PC-3 (cell line): ENCODE results near the gene OR3A2. TPM values are rescaled to one million over a fixed set of nuclear protein-coding genes. Genes with fewer than 3 reads are reported as not detected.
"Not testable (repeated sequence)": the region's sequence is repeated elsewhere in the genome, so short reads cannot be mapped to it uniquely, and the experiment has no call there.

Source experiments
- ATAC-seq: fragments of 200-7000 bp; cut with Tn5 transposase; 2 replicates; pipeline ENCODE4 v1.9.1; 2020; ENCODE audit warnings: mild to moderate bottlenecking, moderate library complexity
- BruUV-seq: library from RNA; stranded (reverse); fragments of 400-500 nt; replicated peaks from 2 replicates; lab custom pipeline; 2021; lab: Mats Ljungman, UMichigan
- CTCF ChIA-PET: fragments of 300-600 bp; sonication (Branson Sonifier 250); formaldehyde crosslinking; loops from one replicate; lab custom pipeline; 2022; ENCODE audit warnings: antibody characterized with exemption; lab: Charles Lee
- POLR2A ChIA-PET: fragments of 300-600 bp; sonication (Branson Sonifier 250); formaldehyde crosslinking; loops from one replicate; lab custom pipeline; 2022; ENCODE audit warnings: antibody characterized with exemption; ENCODE audit not compliant: unreplicated experiment; lab: Charles Lee
- DNase-seq: peaks from one replicate; pipeline ENCODE4 v3.0.0-alpha.2; 2015
- H2AFZ ChIP-seq: fragments of 300-600 bp; sonication (generic); 2 replicates; pipeline ENCODE4 v1.6.0; 2016; ENCODE audit warnings: antibody characterized with exemption, low read length
- H3F3A ChIP-seq: fragments of 300-600 bp; sonication (generic); one replicate; pipeline ENCODE4 v1.6.0; 2017; ENCODE audit warnings: antibody characterized with exemption, low read length, control low read depth, mild to moderate bottlenecking; ENCODE audit not compliant: unreplicated experiment
- H3K27ac ChIP-seq: fragments of 300-600 bp; sonication (generic); 2 replicates; pipeline ENCODE4 v1.5.1; 2016; ENCODE audit warnings: mild to moderate bottlenecking, low read length
- H3K27me3 ChIP-seq: fragments of 300-600 bp; sonication (generic); 2 replicates; pipeline ENCODE4 v1.6.1; 2016; ENCODE audit warnings: low read length, mixed read lengths
- H3K36me3 ChIP-seq: fragments of 300-600 bp; sonication (generic); 2 replicates; pipeline ENCODE4 v1.6.1; 2016; ENCODE audit warnings: low read depth, mixed run types, low read length, mixed read lengths
- H3K4me1 ChIP-seq: fragments of 300-600 bp; sonication (generic); 2 replicates; pipeline ENCODE4 v1.5.1; 2016; ENCODE audit warnings: low read length; ENCODE audit not compliant: insufficient read depth
- H3K4me2 ChIP-seq: fragments of 300-600 bp; sonication (generic); 2 replicates; pipeline ENCODE4 v1.6.0; 2016; ENCODE audit warnings: low read length
- H3K4me3 ChIP-seq: fragments of 300-600 bp; sonication (generic); 2 replicates; pipeline ENCODE4 v1.5.1; 2016; ENCODE audit warnings: mild to moderate bottlenecking, low read length, mixed read lengths
- H3K79me2 ChIP-seq: fragments of 300-600 bp; sonication (generic); 2 replicates; pipeline ENCODE4 v1.6.1; 2017; ENCODE audit warnings: low read length, mixed read lengths
- H3K9ac ChIP-seq: fragments of 300-600 bp; sonication (generic); 2 replicates; pipeline ENCODE4 v1.6.0; 2016; ENCODE audit warnings: mild to moderate bottlenecking, low read length
- H3K9me2 ChIP-seq: fragments of 300-600 bp; sonication (generic); replicated peaks from 2 replicates; pipeline ENCODE4 v1.6.1; 2016; ENCODE audit warnings: mixed run types, low read length, mixed read lengths
- H3K9me3 ChIP-seq: fragments of 300-600 bp; sonication (generic); 2 replicates; pipeline ENCODE4 v1.6.1; 2016; ENCODE audit warnings: low read length, mixed read lengths
- H4K20me1 ChIP-seq: fragments of 300-600 bp; sonication (generic); 2 replicates; pipeline ENCODE4 v1.6.1; 2016; ENCODE audit warnings: low read length, mixed read lengths
- CTCF ChIP-seq: fragments of 300-600 bp; sonication (generic); conservative IDR thresholded peaks from 2 replicates; pipeline ENCODE4 v1.5.1; 2017; ENCODE audit warnings: antibody characterized with exemption, low read depth, mild to moderate bottlenecking, low read length
- EZH2 ChIP-seq: fragments of 300-600 bp; sonication (generic); IDR thresholded peaks from one replicate; pipeline ENCODE4 v1.6.1; 2017; ENCODE audit warnings: antibody characterized with exemption, mild to moderate bottlenecking, low read length; ENCODE audit not compliant: unreplicated experiment
- EZH2phosphoT487 ChIP-seq: fragments of 300-600 bp; sonication (generic); IDR thresholded peaks from 2 replicates; pipeline ENCODE4 v1.6.1; 2018; ENCODE audit warnings: mild to moderate bottlenecking, antibody characterized with exemption, low read length, borderline replicate concordance
- intact Hi-C: fragments of 100-400 bp; cut with micrococcal nuclease; formaldehyde crosslinking; loops from 2 replicates; pipeline ENCODE4 v1.9.0; 2023
- total RNA-seq: library from RNA; depleted of rRNA; stranded (reverse); fragments of >200 nt; gene quantifications from 2 replicates; pipeline ENCODE4 v1.2.3, GENCODE V29; 2014

OR3A2 gene
- total RNA-seq, 1 experiment from 2014 or later: not detected

DNA sequence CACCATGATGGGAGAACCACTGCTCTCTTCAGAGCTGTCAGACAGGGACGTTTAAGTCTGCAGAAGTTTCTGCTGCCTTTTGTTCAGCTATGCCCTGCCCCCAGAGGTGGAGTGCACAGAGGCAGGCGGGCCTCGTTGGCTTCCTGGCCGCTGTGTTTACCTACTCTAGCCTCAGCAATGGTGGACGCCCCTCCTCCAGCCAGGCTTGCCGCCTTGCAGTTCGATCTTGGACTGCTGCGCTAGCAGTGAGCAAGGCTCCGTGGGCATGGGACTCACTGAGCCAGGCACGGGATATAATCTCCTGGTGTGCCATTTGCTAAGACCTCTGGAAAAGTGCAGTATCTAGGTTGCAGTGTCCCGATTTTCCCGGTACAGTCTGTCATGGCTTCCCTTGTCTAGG is 43.3 kb downstream of the OR3A2 start:
- H3K79me2 ChIP-seq, CTCF ChIA-PET, H3K9ac ChIP-seq, H3K27ac ChIP-seq, H3K36me3 ChIP-seq, H4K20me1 ChIP-seq, H3F3A ChIP-seq, H3K4me2 ChIP-seq, ATAC-seq, H2AFZ ChIP-seq, H3K9me2 ChIP-seq, DNase-seq, H3K9me3 ChIP-seq, intact Hi-C loops, BruUV-seq, H3K4me1 ChIP-seq, POLR2A ChIA-PET, H3K4me3 ChIP-seq: not testable (repeated sequence)
- H3K27me3 ChIP-seq: peaks cover 14% of the 10 kb centered on the region

DNA sequence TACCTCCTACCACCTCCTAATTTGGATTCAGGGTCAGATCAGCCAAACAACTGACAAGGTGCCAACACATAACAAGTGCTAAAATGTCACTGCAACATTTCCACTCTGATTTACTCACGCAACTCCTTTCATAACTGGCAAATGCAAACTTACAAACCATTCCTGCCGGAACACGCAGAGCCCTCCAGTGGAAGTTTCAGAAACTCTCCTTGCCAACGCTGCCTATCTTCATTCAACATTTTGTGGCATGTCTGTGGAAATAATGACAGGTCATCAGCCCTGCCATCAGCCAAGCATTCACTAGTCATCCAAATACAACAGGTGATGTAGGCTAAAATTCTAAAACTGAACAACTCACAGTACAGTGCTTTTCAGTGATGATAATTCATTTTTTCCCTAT is 50.2 kb downstream of the OR3A2 start:
- ChIA-PET POLR2A (no interaction called here), CTCF (no interaction called here)
- peaks cover 7% of the 10 kb centered on the region; the same call in 1 of the 2 replicates for H3K27me3 ChIP-seq
- no peak overlapping the region for H3K9ac ChIP-seq
- H3K9me3 ChIP-seq: no peaks in the 10 kb centered on the region
- H3K27ac ChIP-seq: no peak overlapping the region
- no peak overlapping the region for H2AFZ ChIP-seq
- H4K20me1 ChIP-seq: no peaks in the 10 kb centered on the region
- H3K36me3 ChIP-seq: no peaks in the 10 kb centered on the region
- peak; percentile 47 for DNase-seq
- no peaks in the 10 kb centered on the region for H3K9me2 ChIP-seq
- no peak overlapping the region for H3K4me2 ChIP-seq
- H3K79me2 ChIP-seq: no peaks in the 10 kb centered on the region
- no peaks in the 10 kb centered on the region for H3K4me1 ChIP-seq
- no peaks in the 10 kb centered on the region for H3F3A ChIP-seq
- ATAC-seq: no peak
- intact Hi-C loops: loop anchor here (5.0 kb wide), 1 partner anchor 289 kb away; no protein-coding TSS in a partner anchor
- H3K4me3 ChIP-seq: no peak overlapping the region
- TF ChIP-seq CTCF (peak; percentile 53), EZH2phosphoT487 (no peak)
- no TSS peak for BruUV-seq

GRCh38 chr17:3318336-3318735 is 67.8 kb downstream of the OR3A2 start:
- Histone ChIP-seq H3K9me3 (no peaks in the 10 kb centered on the region), H3K79me2 (no peaks in the 10 kb centered on the region), H2AFZ (no peak overlapping the region), H3K4me1 (0 out of 2 replicates have a peak, but pooled peaks cover 7% of the 10 kb centered on the region), H3K27ac (no peak overlapping the region), H3K36me3 (no peaks in the 10 kb centered on the region), H3K9me2 (no peaks in the 10 kb centered on the region), H3F3A (no peaks in the 10 kb centered on the region), H3K9ac (no peak overlapping the region), H3K4me2 (no peak overlapping the region), H3K27me3 (peaks cover 4% of the 10 kb centered on the region; the same call in 1 of the 2 replicates), H3K4me3 (no peak overlapping the region), H4K20me1 (no peaks in the 10 kb centered on the region)
- DNase-seq: peak; percentile 37
- POLR2A ChIA-PET: no interaction called here
- CTCF ChIA-PET: no interaction called here
- no peak for TF ChIP-seq EZH2
- TF ChIP-seq EZH2phosphoT487: no peak
- no peak for TF ChIP-seq CTCF
- intact Hi-C loops: no loop called here
- peak; percentile 66 for ATAC-seq
- no TSS peak for BruUV-seq
